Ovary (tissue), 3 donors: Measurements from ENCODE around the gene CCDC185.

Experiments
- CTCF ChIP-seq, 3 donors: fragments of 450-650 bp in 2 of 3; fragments of 200-600 bp in 1 of 3; IDR thresholded peaks; one replicate each; pipeline versions ENCODE4 v1.5.1 to v1.8.0; 2016 to 2022; ENCODE audit warnings: antibody characterized with exemption in 3 of 3, mild to moderate bottlenecking in 1 of 3
- EP300 ChIP-seq: sonication (generic); formaldehyde crosslinking; IDR thresholded peaks from one replicate; pipeline ENCODE4 v1.6.1; 2017; ENCODE audit warnings: antibody characterized with exemption
- POLR2A ChIP-seq: fragments of 450-650 bp; IDR thresholded peaks from one replicate; pipeline ENCODE4 v1.6.1; 2017; ENCODE audit warnings: antibody characterized with exemption, mild to moderate bottlenecking, moderate library complexity
- donor health status: DM: no; HTN: no; CAD: no.

- TF ChIP-seq POLR2A = no peak
- no peak for TF ChIP-seq CTCF (IDR thresholded peaks at IDR 0.05)
- no peak for TF ChIP-seq EP300
Measured at GRCh38 chr1:223346311-223346710, 46.9 kb upstream of the CCDC185 start.
